Hepatocyte (in vitro differentiated cells): Measurements from ENCODE around the gene POMGNT2. TPM values are rescaled to one million over a fixed set of nuclear protein-coding genes. Genes with fewer than 3 reads are reported as not detected.

Experiments
- DNase-seq: peaks from one replicate; pipeline ENCODE4 v3.0.0-alpha.2; 2016; ENCODE audit warnings: low spot score
- H2AFZ ChIP-seq: fragments of 200-600 bp; sonication (generic); 2 replicates; pipeline ENCODE4 v1.6.0; 2016; ENCODE audit warnings: antibody characterized with exemption, mild to moderate bottlenecking
- H3K27ac ChIP-seq: fragments of 200-600 bp; sonication (generic); 2 replicates; pipeline ENCODE4 v1.5.1; 2016; ENCODE audit warnings: mild to moderate bottlenecking
- H3K27me3 ChIP-seq: fragments of 200-600 bp; sonication (generic); 2 replicates; pipeline ENCODE4 v1.6.1; 2016
- H3K36me3 ChIP-seq: fragments of 200-600 bp; sonication (generic); replicated peaks from 2 replicates; pipeline ENCODE4 v1.5.1; 2016; ENCODE audit warnings: low read depth; ENCODE audit not compliant: insufficient read depth
- H3K4me1 ChIP-seq: fragments of 200-600 bp; sonication (generic); 2 replicates; pipeline ENCODE4 v1.5.1; 2016; ENCODE audit warnings: mild to moderate bottlenecking, moderate library complexity; ENCODE audit not compliant: insufficient read depth
- H3K4me2 ChIP-seq: fragments of 200-600 bp; sonication (generic); 2 replicates; pipeline ENCODE4 v1.6.0; 2016
- H3K4me3 ChIP-seq: fragments of 200-600 bp; sonication (generic); 2 replicates; pipeline ENCODE4 v1.5.1; 2016; ENCODE audit warnings: mild to moderate bottlenecking
- H3K79me2 ChIP-seq: fragments of 200-600 bp; sonication (generic); 2 replicates; pipeline ENCODE4 v1.6.0; 2017; ENCODE audit warnings: mild to moderate bottlenecking
- H3K9me2 ChIP-seq: fragments of 200-600 bp; sonication (generic); replicated peaks from 2 replicates; pipeline ENCODE4 v1.6.0; 2017; ENCODE audit warnings: mild to moderate bottlenecking; ENCODE audit not compliant: insufficient read depth
- H3K9me3 ChIP-seq: fragments of 200-600 bp; sonication (generic); 2 replicates; pipeline ENCODE4 v1.5.1; 2016; ENCODE audit warnings: low read depth, mild to moderate bottlenecking
- H4K20me1 ChIP-seq: fragments of 200-600 bp; sonication (generic); 2 replicates; pipeline ENCODE4 v1.6.0; 2016; ENCODE audit warnings: mild to moderate bottlenecking; ENCODE audit not compliant: insufficient read depth, poor library complexity, severe bottlenecking
- EZH2 ChIP-seq: fragments of 200-600 bp; sonication (generic); IDR thresholded peaks from 2 replicates; pipeline ENCODE4 v1.6.1; 2016; ENCODE audit warnings: antibody characterized with exemption, mild to moderate bottlenecking, borderline replicate concordance
- EZH2phosphoT487 ChIP-seq: fragments of 200-600 bp; sonication (generic); IDR thresholded peaks from one replicate; pipeline ENCODE4 v1.6.1; 2018; ENCODE audit warnings: antibody characterized with exemption, mild to moderate bottlenecking, low read depth, moderate library complexity; ENCODE audit not compliant: unreplicated experiment, severe bottlenecking
- WGBS: methylation state at CpG from one replicate; pipeline ENCODE4 v1.1.6; 2016; ENCODE audit warnings: low lambda C conversion rate; ENCODE audit errors: missing lambda C conversion rate; 5-methylcytosine and 5-hydroxymethylcytosine counted together
- polyA plus RNA-seq: library from polyadenylated mRNA; unstranded; fragments of >200 nt; fragmentation: Nextera tagmentation; extraction: Ambion mirVana; gene quantifications from 2 replicates; pipeline ENCODE4 v1.2.1, GENCODE V29; 2016
- total RNA-seq: library from RNA; depleted of rRNA; stranded (reverse); fragments of >200 nt; gene quantifications from 2 replicates; pipeline ENCODE4 v1.2.3, GENCODE V29; 2014
- TF ChIP-seq, protein P1 (sequence below): fragments of 200-600 bp; sonication (generic); IDR thresholded peaks from 2 replicates; pipeline ENCODE4 v1.5.1; 2016; ENCODE audit warnings: antibody characterized with exemption, mild to moderate bottlenecking; ENCODE audit not compliant: poor library complexity

POMGNT2 gene
- total and polyA plus RNA-seq, 2 experiments from 2014 or later, result 27.6 to 45.6 TPM

DNA sequence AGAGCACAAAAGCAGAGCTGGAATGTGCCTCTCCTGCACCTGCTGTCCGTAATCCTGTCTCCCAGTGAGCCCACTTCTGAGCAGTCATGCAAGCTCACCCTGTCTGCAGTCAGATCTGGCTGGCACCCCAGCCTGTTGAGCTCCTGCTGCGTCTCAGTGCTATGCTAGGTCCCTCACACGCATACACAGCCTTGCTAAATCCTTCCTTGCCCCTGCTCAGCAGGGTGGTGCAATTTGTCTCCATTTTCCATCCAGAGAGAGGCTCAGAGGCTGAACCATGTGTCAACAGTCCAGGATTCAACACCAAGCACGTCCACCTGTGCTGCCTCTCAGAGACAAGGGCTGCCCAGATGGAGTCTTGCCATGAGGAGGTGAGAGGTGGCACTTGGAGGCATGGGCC lies 11.0 kb downstream of the POMGNT2 start:
- Histone ChIP-seq H3K36me3 (no peaks in the 10 kb centered on the region), H3K27ac (no peak overlapping the region), H4K20me1 (no peaks in the 10 kb centered on the region), H3K4me1 (no peaks in the 10 kb centered on the region), H3K4me2 (no peak overlapping the region), H3K79me2 (peaks cover 16% of the 10 kb centered on the region), H3K4me3 (no peak overlapping the region), H3K9me2 (no peaks in the 10 kb centered on the region), H3K9me3 (no peaks in the 10 kb centered on the region), H3K27me3 (no peaks in the 10 kb centered on the region), H2AFZ (no peak overlapping the region)
- no peak for DNase-seq
- TF ChIP-seq EZH2phosphoT487, result no peak
- TF ChIP-seq, protein P1, sequence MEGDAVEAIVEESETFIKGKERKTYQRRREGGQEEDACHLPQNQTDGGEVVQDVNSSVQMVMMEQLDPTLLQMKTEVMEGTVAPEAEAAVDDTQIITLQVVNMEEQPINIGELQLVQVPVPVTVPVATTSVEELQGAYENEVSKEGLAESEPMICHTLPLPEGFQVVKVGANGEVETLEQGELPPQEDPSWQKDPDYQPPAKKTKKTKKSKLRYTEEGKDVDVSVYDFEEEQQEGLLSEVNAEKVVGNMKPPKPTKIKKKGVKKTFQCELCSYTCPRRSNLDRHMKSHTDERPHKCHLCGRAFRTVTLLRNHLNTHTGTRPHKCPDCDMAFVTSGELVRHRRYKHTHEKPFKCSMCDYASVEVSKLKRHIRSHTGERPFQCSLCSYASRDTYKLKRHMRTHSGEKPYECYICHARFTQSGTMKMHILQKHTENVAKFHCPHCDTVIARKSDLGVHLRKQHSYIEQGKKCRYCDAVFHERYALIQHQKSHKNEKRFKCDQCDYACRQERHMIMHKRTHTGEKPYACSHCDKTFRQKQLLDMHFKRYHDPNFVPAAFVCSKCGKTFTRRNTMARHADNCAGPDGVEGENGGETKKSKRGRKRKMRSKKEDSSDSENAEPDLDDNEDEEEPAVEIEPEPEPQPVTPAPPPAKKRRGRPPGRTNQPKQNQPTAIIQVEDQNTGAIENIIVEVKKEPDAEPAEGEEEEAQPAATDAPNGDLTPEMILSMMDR, result no peak
- TF ChIP-seq EZH2, result no peak
- 91% methylated on average over 4 of the region's 4 CpGs for WGBS

GRCh38 chr3:43094381-43094780 lies 11.5 kb downstream of the POMGNT2 start:
- no peak overlapping the region for H3K4me2 ChIP-seq
- no peak overlapping the region for H3K27ac ChIP-seq
- WGBS, result 88% methylated on average over 2 of the region's 2 CpGs
- no peaks in the 10 kb centered on the region for H3K4me1 ChIP-seq
- H3K79me2 ChIP-seq, result peaks cover 11% of the 10 kb centered on the region
- no peak for TF ChIP-seq EZH2phosphoT487
- TF ChIP-seq, protein P1, result no peak
- no peak for TF ChIP-seq EZH2
- DNase-seq, result no peak
- no peaks in the 10 kb centered on the region for H3K36me3 ChIP-seq
- H3K27me3 ChIP-seq, result no peaks in the 10 kb centered on the region
- H4K20me1 ChIP-seq, result no peaks in the 10 kb centered on the region
- H3K9me2 ChIP-seq, result no peaks in the 10 kb centered on the region
- no peaks in the 10 kb centered on the region for H3K9me3 ChIP-seq
- H2AFZ ChIP-seq, result no peak overlapping the region
- no peak overlapping the region for H3K4me3 ChIP-seq

DNA sequence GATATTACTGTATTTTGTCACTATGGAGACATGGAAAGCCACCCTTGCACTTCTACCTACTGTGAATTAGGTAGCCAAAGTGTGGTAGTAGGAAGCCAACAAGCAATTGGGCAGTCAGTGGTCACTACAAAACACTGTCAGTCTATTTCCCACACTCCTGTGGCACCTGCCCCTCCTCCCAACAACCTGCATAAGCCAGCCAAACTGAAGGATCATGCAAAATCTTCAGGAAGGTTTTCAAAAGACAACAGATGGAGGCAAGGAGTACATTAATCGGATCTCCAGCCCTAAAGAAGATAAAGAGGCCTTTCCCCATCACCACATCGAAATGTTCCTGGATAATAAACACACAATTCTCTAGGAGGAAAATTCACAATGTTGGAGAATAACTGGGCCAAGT lies 11.9 kb downstream of the POMGNT2 start:
- Histone ChIP-seq H3K4me2 (no peak overlapping the region), H3K79me2 (peaks cover 10% of the 10 kb centered on the region), H2AFZ (no peak overlapping the region), H3K27ac (no peak overlapping the region), H3K9me3 (no peaks in the 10 kb centered on the region), H3K27me3 (no peaks in the 10 kb centered on the region), H4K20me1 (no peaks in the 10 kb centered on the region), H3K9me2 (no peaks in the 10 kb centered on the region), H3K4me3 (no peak overlapping the region), H3K36me3 (no peaks in the 10 kb centered on the region), H3K4me1 (no peaks in the 10 kb centered on the region)
- WGBS, result 69% methylated on average over 2 of the region's 2 CpGs
- TF ChIP-seq EZH2, result no peak
- TF ChIP-seq, protein P1, result no peak
- TF ChIP-seq EZH2phosphoT487, result no peak
- DNase-seq, result no peak

GRCh38 chr3:43093006-43093405 lies 12.9 kb downstream of the POMGNT2 start:
- DNase-seq, result no peak
- H3K4me1 ChIP-seq, result no peaks in the 10 kb centered on the region
- no peaks in the 10 kb centered on the region for H3K27me3 ChIP-seq
- TF ChIP-seq EZH2phosphoT487 (no peak), EZH2 (no peak)
- TF ChIP-seq, protein P1, result no peak
- WGBS, result 62% methylated on average over 1 of the region's 1 CpG
- H3K4me3 ChIP-seq, result no peak overlapping the region
- no peak overlapping the region for H3K27ac ChIP-seq
- no peaks in the 10 kb centered on the region for H3K9me3 ChIP-seq
- H3K9me2 ChIP-seq, result no peaks in the 10 kb centered on the region
- no peak overlapping the region for H2AFZ ChIP-seq
- H3K79me2 ChIP-seq, result peaks cover 10% of the 10 kb centered on the region
- H3K4me2 ChIP-seq, result no peak overlapping the region
- no peaks in the 10 kb centered on the region for H3K36me3 ChIP-seq
- no peaks in the 10 kb centered on the region for H4K20me1 ChIP-seq
